Activated CD8-positive, alpha-beta T cell treated with anti-CD3 and anti-CD28 coated beads, Interleukin-2, amount 10 ng/mL, durations not matched to agents 7 days and 5 days (primary cell): ENCODE results near the gene MRPL50. TPM values are rescaled to one million over a fixed set of nuclear protein-coding genes. Genes with fewer than 3 reads are reported as not detected.

Experiments
- ATAC-seq: fragments of 150-1000 bp; cut with Tn5 transposase; one replicate; pipeline ENCODE4 v1.10.0; 2021; ENCODE audit warnings: moderate library complexity
- CTCF ChIA-PET: fragments of 350-600 bp; sonication (Branson Sonifier 250); formaldehyde crosslinking; loops from one replicate; lab custom pipeline; 2021; ENCODE audit warnings: antibody characterized with exemption; lab: Charles Lee
- POLR2A ChIA-PET: fragments of 350-600 bp; sonication (Branson Sonifier 250); formaldehyde crosslinking; loops from one replicate; lab custom pipeline; 2021; ENCODE audit warnings: antibody characterized with exemption; lab: Charles Lee
- DNase-seq: peaks from one replicate; pipeline ENCODE4 v3.0.0-alpha.2; 2020
- H3K27ac Mint-ChIP-seq: one replicate; pipeline ENCODE4 v1.8.0; 2021; ENCODE audit warnings: mild to moderate bottlenecking, mixed read lengths
- H3K27me3 Mint-ChIP-seq: one replicate; pipeline ENCODE4 v1.8.0; 2021; ENCODE audit warnings: low read depth, mixed read lengths
- H3K36me3 Mint-ChIP-seq: one replicate; pipeline ENCODE4 v1.8.0; 2021; ENCODE audit warnings: low read depth, mixed read lengths
- H3K4me1 Mint-ChIP-seq: one replicate; pipeline ENCODE4 v1.8.0; 2021; ENCODE audit warnings: low read depth, mixed read lengths
- H3K4me3 Mint-ChIP-seq: one replicate; pipeline ENCODE4 v1.8.0; 2021; ENCODE audit warnings: mild to moderate bottlenecking, mixed read lengths
- H3K9me3 Mint-ChIP-seq: one replicate; pipeline ENCODE4 v1.8.0; 2022; ENCODE audit warnings: mixed read lengths; ENCODE audit not compliant: insufficient read depth
- total RNA-seq, 2 experiments: library from RNA; stranded (reverse); gene quantifications; one replicate each; pipeline ENCODE4 v1.2.3, GENCODE V29; 2021

Gene MRPL50
- total RNA-seq, 2 experiments from 2014 or later, result 9.4 to 10.2 TPM

DNA sequence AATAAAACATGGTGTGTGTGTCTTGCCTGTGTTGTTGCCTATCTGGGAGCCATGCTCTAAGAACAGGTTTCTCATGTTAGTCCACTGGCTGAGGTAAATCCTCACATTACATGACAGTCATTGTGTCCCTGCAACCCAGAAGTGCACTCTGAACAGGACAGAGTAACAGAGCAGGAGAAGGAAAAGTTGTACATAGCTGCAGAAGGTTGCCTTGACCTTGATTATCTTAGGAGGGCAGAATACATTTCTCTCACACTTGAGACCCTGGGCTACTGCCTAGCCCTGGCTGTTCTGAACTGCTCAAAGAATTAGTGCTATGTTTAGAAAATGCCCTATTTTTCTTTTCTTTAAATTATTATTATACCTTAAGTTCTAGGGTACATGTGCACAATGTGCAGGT lies 17.2 kb upstream of the MRPL50 start:
- Mint-ChIP-seq H3K4me1 (no peaks in the 10 kb centered on the region), H3K9me3 (peaks cover 26% of the 10 kb centered on the region), H3K27ac (no peak overlapping the region), H3K27me3 (no peaks in the 10 kb centered on the region), H3K4me3 (no peak overlapping the region), H3K36me3 (peaks cover 17% of the 10 kb centered on the region)
- DNase-seq, result no peak
- CTCF ChIA-PET, result no interaction called here
- no peak for ATAC-seq
- POLR2A ChIA-PET, result no interaction called here

DNA sequence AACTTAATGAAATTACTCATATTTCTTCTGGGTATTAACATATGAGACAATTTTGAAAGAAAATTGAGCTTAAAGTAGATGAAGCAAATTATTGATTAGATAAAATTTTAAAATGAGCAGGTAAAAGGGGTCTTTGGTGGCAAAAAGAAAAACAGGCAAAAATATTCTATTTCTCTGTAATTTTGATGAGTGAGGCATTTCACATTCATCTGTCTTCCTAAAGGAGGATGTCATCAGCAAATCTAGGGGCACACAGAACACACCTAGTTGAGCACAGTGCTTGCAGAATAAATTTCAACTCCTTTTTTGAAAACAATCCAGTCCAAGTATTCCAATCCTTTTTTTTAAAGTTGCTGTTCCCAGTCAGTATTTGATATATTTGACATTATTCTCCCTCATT lies 16.4 kb upstream of the MRPL50 start:
- DNase-seq, result no peak
- ChIA-PET CTCF (no interaction called here), POLR2A (no interaction called here)
- Mint-ChIP-seq H3K27ac (no peak overlapping the region), H3K4me1 (no peaks in the 10 kb centered on the region), H3K27me3 (no peaks in the 10 kb centered on the region), H3K36me3 (peaks cover 21% of the 10 kb centered on the region), H3K4me3 (no peak overlapping the region), H3K9me3 (peaks cover 31% of the 10 kb centered on the region)
- no peak for ATAC-seq

DNA sequence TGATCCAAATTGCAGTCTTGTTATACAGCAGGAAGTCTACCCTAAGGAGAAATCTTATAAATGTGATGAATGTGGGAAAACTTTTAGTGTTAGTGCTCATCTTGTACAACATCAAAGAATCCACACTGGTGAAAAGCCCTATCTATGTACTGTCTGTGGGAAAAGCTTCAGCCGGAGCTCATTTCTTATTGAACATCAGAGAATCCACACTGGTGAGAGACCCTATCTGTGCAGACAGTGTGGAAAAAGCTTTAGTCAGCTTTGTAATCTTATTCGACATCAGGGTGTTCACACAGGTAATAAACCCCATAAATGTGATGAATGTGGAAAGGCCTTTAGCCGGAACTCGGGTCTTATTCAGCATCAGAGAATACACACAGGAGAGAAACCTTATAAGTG lies 10.7 kb upstream of the MRPL50 start:
- ChIA-PET POLR2A (interaction anchor here (1.8 kb wide), 1 partner anchor 10 kb away, joined by 7 read pairs; the partner anchor contains the start of genes MRPL50 and ZNF189), CTCF (no interaction called here)
- DNase-seq, result no peak
- H3K4me1 Mint-ChIP-seq, result no peaks in the 10 kb centered on the region
- peaks cover 68% of the 10 kb centered on the region for H3K9me3 Mint-ChIP-seq
- H3K27ac Mint-ChIP-seq, result no peak overlapping the region
- no peak for ATAC-seq
- H3K4me3 Mint-ChIP-seq, result no peak overlapping the region
- no peaks in the 10 kb centered on the region for H3K27me3 Mint-ChIP-seq
- H3K36me3 Mint-ChIP-seq, result peaks cover 71% of the 10 kb centered on the region

- peaks cover 76% of the 10 kb centered on the region for H3K36me3 Mint-ChIP-seq
- H3K9me3 Mint-ChIP-seq, result peaks cover 69% of the 10 kb centered on the region
- no peaks in the 10 kb centered on the region for H3K27me3 Mint-ChIP-seq
- ChIA-PET POLR2A (interaction anchor here (1.8 kb wide), 1 partner anchor 9 kb away, joined by 7 read pairs; the partner anchor contains the start of genes MRPL50 and ZNF189), CTCF (no interaction called here)
- no peak overlapping the region for H3K4me3 Mint-ChIP-seq
- ATAC-seq, result no peak
- no peak overlapping the region for H3K27ac Mint-ChIP-seq
- no peaks in the 10 kb centered on the region for H3K4me1 Mint-ChIP-seq
- no peak for DNase-seq
These were observed 10.1 kb upstream of the MRPL50 start for GRCh38 chr9:101408374-101409078.

DNA sequence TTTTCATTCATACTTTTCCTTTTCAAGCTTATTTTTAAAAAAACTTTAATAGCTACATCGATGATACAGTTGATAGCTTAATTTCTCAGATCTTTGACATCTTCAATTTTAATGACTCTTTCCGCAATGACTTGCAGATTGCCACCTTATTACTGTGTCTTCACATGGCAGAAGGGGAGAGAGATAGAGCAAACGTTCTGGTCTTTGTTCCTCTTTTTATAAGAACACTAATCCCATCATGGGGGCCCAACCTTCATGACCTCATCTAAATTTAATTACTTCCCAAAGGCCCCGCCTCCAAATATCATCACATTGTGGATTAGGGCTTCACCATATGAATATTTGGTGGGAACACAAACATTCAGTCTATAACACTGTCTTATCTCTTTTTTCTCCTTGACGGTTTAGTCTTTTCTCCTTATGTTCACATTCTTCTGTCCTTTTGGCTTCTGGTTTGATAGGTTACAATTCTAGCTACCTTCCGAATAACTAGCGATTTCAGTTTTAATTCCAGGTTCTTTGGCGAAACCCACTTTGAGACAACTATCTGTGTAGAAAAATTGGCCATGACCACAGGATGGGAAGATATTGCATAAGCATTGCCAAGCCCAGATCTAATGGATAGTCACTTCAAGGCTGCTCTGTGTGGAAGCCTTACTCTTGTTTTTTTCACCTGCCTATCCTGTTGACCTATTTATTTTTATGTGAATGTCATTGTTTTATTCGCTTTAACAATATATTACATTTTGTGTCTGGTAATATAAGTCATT lies 5.3 kb upstream of the MRPL50 start:
- Mint-ChIP-seq H3K36me3 (peaks cover 81% of the 10 kb centered on the region), H3K9me3 (peaks cover 46% of the 10 kb centered on the region), H3K27me3 (no peaks in the 10 kb centered on the region), H3K4me1 (peaks cover 21% of the 10 kb centered on the region), H3K27ac (no peak overlapping the region), H3K4me3 (no peak overlapping the region)
- ChIA-PET POLR2A (no interaction called here), CTCF (interaction anchor here (2.2 kb wide), 1 partner anchor 15 kb away, joined by 5 read pairs; no protein-coding TSS in a partner anchor)
- ATAC-seq (no peak), DNase-seq (no peak)

DNA sequence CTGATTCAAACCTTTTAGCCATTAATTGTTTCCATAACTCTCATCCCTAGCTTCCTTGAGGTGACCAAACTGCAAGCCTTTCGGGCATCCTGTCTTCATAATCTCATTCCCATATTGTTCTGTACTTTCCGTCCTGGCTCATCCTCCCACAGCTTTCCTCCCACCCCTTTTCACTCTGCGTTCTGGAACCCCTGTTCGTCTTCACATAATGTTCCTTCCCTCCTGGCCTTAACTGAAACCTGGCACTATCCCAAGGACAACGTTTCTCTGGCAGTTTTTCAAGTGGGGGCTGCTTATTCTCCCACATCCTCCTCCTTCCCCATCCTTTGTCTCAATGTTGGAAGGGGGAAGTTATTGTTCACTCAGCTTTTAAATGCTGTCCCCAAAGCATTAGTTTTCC lies 1.7 kb upstream of the MRPL50 start:
- Mint-ChIP-seq H3K9me3 (peaks cover 17% of the 10 kb centered on the region), H3K36me3 (peaks cover 68% of the 10 kb centered on the region), H3K4me1 (peaks cover 32% of the 10 kb centered on the region), H3K27me3 (no peaks in the 10 kb centered on the region), H3K27ac (peak overlapping the region; percentile 36), H3K4me3 (peak overlapping the region; percentile 90)
- no peak for ATAC-seq
- CTCF ChIA-PET, result interaction anchor here (1.5 kb wide), 1 partner anchor 130 kb away, joined by 4 read pairs; no protein-coding TSS in a partner anchor
- DNase-seq, result no peak
- POLR2A ChIA-PET, result interaction anchor here (2.2 kb wide), 1 partner anchor 9 kb away, joined by 7 read pairs; no protein-coding TSS in a partner anchor

DNA sequence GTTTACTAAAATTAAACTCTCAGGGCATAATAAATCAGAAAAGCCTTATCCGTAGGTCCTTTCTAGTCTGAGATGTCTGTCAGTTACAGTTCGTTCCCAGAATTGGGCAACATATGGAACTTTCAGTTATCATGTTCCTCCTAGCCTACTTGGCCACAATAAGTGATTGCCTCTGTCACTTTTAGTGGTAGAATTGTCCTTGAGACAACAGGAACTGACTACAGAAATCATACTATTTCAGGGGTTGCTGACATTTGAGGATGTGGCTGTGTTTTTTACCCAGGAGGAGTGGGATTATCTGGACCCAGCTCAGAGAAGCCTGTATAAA lies 1.2 kb upstream of the MRPL50 start:
- Mint-ChIP-seq H3K27ac (peak overlapping the region; percentile 97), H3K4me1 (peaks cover 35% of the 10 kb centered on the region), H3K27me3 (no peaks in the 10 kb centered on the region), H3K36me3 (peaks cover 68% of the 10 kb centered on the region), H3K9me3 (peaks cover 15% of the 10 kb centered on the region), H3K4me3 (peak overlapping the region; percentile 90)
- no peak for DNase-seq
- no peak for ATAC-seq
- POLR2A ChIA-PET, result interaction anchor here (1.3 to 2.2 kb wide), 2 partner anchors 9 to 10 kb away, joined by 6 to 7 read pairs; no protein-coding TSS in a partner anchor
- CTCF ChIA-PET, result interaction anchor here (1.5 kb wide), 1 partner anchor 130 kb away, joined by 4 read pairs; no protein-coding TSS in a partner anchor

- no peaks in the 10 kb centered on the region for H3K27me3 Mint-ChIP-seq
- CTCF ChIA-PET, result interaction anchor here (1.1 to 2.0 kb wide), 4 partner anchors 11 to 131 kb away, joined by 3 to 20 read pairs (median 4); no protein-coding TSS in a partner anchor
- peaks cover 16% of the 10 kb centered on the region for H3K9me3 Mint-ChIP-seq
- H3K27ac Mint-ChIP-seq, result peak overlapping the region; percentile 97
- H3K4me1 Mint-ChIP-seq, result peaks cover 38% of the 10 kb centered on the region
- POLR2A ChIA-PET, result interaction anchor here (0.6 to 2.2 kb wide), 9 partner anchors 10 to 135 kb away, joined by 3 to 9 read pairs (median 5); partner anchors contain the start of gene RNF20
- peaks cover 68% of the 10 kb centered on the region for H3K36me3 Mint-ChIP-seq
- DNase-seq, result no peak
- H3K4me3 Mint-ChIP-seq, result peak overlapping the region; percentile 90
- ATAC-seq, result peak; percentile 25
These were observed 668 bp upstream of the MRPL50 start for GRCh38 chr9:101398930-101399642.

DNA sequence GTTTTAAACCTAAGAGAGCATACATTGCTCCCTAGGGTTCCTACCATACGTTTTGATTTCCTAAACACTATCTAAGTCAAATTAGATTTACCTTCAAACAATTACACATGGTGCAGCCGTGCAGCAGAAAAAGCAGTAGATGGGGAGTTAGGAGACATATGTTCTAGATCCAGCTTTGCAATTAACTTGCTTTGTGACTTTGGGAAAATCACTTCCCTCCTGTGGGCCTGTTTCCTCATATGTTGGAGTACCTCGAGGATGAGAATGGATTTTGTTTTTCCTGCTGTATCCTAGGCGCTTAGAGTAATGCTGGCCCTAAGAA lies 711 bp downstream of the MRPL50 start:
- Mint-ChIP-seq H3K4me1 (peaks cover 43% of the 10 kb centered on the region), H3K36me3 (peaks cover 68% of the 10 kb centered on the region), H3K27ac (peak overlapping the region; percentile 97), H3K27me3 (no peaks in the 10 kb centered on the region), H3K9me3 (peaks cover 20% of the 10 kb centered on the region), H3K4me3 (peak overlapping the region; percentile 90)
- DNase-seq, result no peak
- POLR2A ChIA-PET, result interaction anchor here (1.2 to 1.8 kb wide), 4 partner anchors 10 to 136 kb away, joined by 3 to 9 read pairs (median 4); partner anchors contain the start of gene RNF20
- CTCF ChIA-PET, result interaction anchor here (1.3 to 2.0 kb wide), 2 partner anchors 10 to 132 kb away, joined by 3 to 20 read pairs; no protein-coding TSS in a partner anchor
- no peak for ATAC-seq

GRCh38 chr9:101394687-101395086 lies 3.7 kb downstream of the MRPL50 start:
- ChIA-PET POLR2A (no interaction called here), CTCF (no interaction called here)
- Mint-ChIP-seq H3K9me3 (peaks cover 24% of the 10 kb centered on the region), H3K36me3 (peaks cover 69% of the 10 kb centered on the region), H3K4me3 (no peak overlapping the region), H3K27ac (no peak overlapping the region), H3K4me1 (peaks cover 28% of the 10 kb centered on the region), H3K27me3 (no peaks in the 10 kb centered on the region)
- ATAC-seq (no peak), DNase-seq (no peak)

DNA sequence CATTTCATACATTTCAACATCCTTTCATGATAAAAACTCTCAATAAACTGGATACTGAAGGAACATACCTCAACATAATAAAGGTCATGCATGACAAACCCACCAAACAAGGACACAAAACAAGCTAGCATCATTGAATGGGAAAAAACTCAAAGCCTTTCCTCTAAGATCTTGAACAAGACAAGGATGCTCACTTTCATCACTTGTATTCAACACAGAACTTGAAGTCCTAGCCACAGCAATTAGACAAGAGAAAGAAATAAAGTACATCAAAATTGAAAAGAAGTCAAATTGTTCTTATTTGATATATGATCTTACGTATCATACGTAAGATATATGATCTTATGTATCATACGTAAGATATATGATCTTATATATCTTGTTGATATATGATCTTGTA lies 5.3 kb downstream of the MRPL50 start:
- Mint-ChIP-seq H3K27me3 (no peaks in the 10 kb centered on the region), H3K4me1 (peaks cover 27% of the 10 kb centered on the region), H3K36me3 (peaks cover 77% of the 10 kb centered on the region), H3K4me3 (no peak overlapping the region), H3K9me3 (peaks cover 24% of the 10 kb centered on the region), H3K27ac (no peak overlapping the region)
- ChIA-PET CTCF (no interaction called here), POLR2A (no interaction called here)
- ATAC-seq, result no peak
- no peak for DNase-seq
